Tibial nerve (tissue), 4 donors: ENCODE measurements around the gene SLF2.

Source experiments
- CTCF ChIP-seq, 5 experiments: fragments of 200-600 bp in 3 of 5; fragments of 450-650 bp in 2 of 5; sonication (generic) in 3 of 5; IDR thresholded peaks; one replicate each; pipeline ENCODE4 v1.5.1; 2016 to 2019; ENCODE audit warnings: antibody characterized with exemption in 5 of 5, mild to moderate bottlenecking in 3 of 5, moderate library complexity in 2 of 5
- EP300 ChIP-seq, 2 donors: sonication (generic); formaldehyde crosslinking; IDR thresholded peaks; one replicate each; pipeline ENCODE4 v1.6.1; 2017; ENCODE audit warnings: antibody characterized with exemption in 2 of 2, mild to moderate bottlenecking in 1 of 2
- POLR2A ChIP-seq, 2 donors: fragments of 450-650 bp; IDR thresholded peaks; one replicate each; pipeline ENCODE4 v1.6.1; 2017; ENCODE audit warnings: antibody characterized with exemption in 2 of 2, mild to moderate bottlenecking in 2 of 2, moderate library complexity in 2 of 2

- TF ChIP-seq CTCF (IDR thresholded peaks at IDR 0.05) (no peak), POLR2A (IDR thresholded peaks at IDR 0.05) (no peak), EP300 (IDR thresholded peaks at IDR 0.05) (no peak)
These were observed 82.4 kb downstream of the SLF2 start for GRCh38 chr10:100995181-100995580.
